GM23338 (cell line): Measurements from ENCODE around the gene CEBPG. TPM values are rescaled to one million over a fixed set of nuclear protein-coding genes. Genes with fewer than 3 reads are reported as not detected.

Source experiments
- ATAC-seq: fragments of 200-7000 bp; cut with Tn5 transposase; 3 replicates; pipeline ENCODE4 v1.9.1; 2020
- DNase-seq: peaks from one replicate; pipeline ENCODE4 v3.0.0-alpha.2; 2015; ENCODE audit warnings: low spot score
- H2AFZ ChIP-seq: fragments of 200-600 bp; sonication (generic); 2 replicates; pipeline ENCODE4 v1.8.0; 2016; ENCODE audit warnings: antibody characterized with exemption, mild to moderate bottlenecking, moderate library complexity
- H3F3A ChIP-seq: fragments of 200-600 bp; sonication (generic); replicated peaks from 2 replicates; pipeline ENCODE4 v1.8.0; 2017; ENCODE audit warnings: antibody characterized with exemption, mixed run types, low read depth
- H3K27ac ChIP-seq: fragments of 200-600 bp; sonication (generic); 2 replicates; pipeline ENCODE4 v1.6.1; 2016; ENCODE audit warnings: low read depth
- H3K27me3 ChIP-seq: fragments of 200-600 bp; sonication (generic); 2 replicates; pipeline ENCODE4 v1.8.0; 2016; ENCODE audit warnings: mild to moderate bottlenecking, mixed run types, moderate library complexity; ENCODE audit not compliant: insufficient read depth
- H3K36me3 ChIP-seq: fragments of 200-600 bp; sonication (generic); 2 replicates; pipeline ENCODE4 v1.8.0; 2016; ENCODE audit warnings: mild to moderate bottlenecking; ENCODE audit not compliant: insufficient read depth
- H3K4me1 ChIP-seq: fragments of 200-600 bp; sonication (generic); 2 replicates; pipeline ENCODE4 v1.8.0; 2016; ENCODE audit warnings: mild to moderate bottlenecking, moderate library complexity; ENCODE audit not compliant: insufficient read depth
- H3K4me2 ChIP-seq: fragments of 200-600 bp; sonication (generic); 2 replicates; pipeline ENCODE4 v1.7.1; 2017; ENCODE audit warnings: mixed run types
- H3K4me3 ChIP-seq: fragments of 200-600 bp; sonication (generic); 2 replicates; pipeline ENCODE4 v1.6.1; 2016; ENCODE audit warnings: mixed run types
- H3K79me2 ChIP-seq: fragments of 200-600 bp; sonication (generic); replicated peaks from 2 replicates; pipeline ENCODE4 v1.8.0; 2017; ENCODE audit warnings: mild to moderate bottlenecking; ENCODE audit not compliant: insufficient read depth
- H3K9me2 ChIP-seq: fragments of 200-600 bp; sonication (generic); 2 replicates; pipeline ENCODE4 v1.8.0; 2017; ENCODE audit not compliant: insufficient read depth
- H4K20me1 ChIP-seq: fragments of 200-600 bp; sonication (generic); replicated peaks from 2 replicates; pipeline ENCODE4 v1.8.0; 2017; ENCODE audit warnings: mild to moderate bottlenecking; ENCODE audit not compliant: insufficient read depth
- H3K27ac Mint-ChIP-seq: 2 replicates; pipeline ENCODE4 v1.8.0; 2020; ENCODE audit warnings: inconsistent platforms, mild to moderate bottlenecking, moderate library complexity, mixed read lengths
- H3K27me3 Mint-ChIP-seq: 3 replicates; pipeline ENCODE4 v1.8.0; 2022; ENCODE audit warnings: low read depth, mild to moderate bottlenecking, moderate library complexity, mixed read lengths, inconsistent platforms; ENCODE audit not compliant: insufficient read depth, poor library complexity
- H3K36me3 Mint-ChIP-seq: 3 replicates; pipeline ENCODE4 v1.8.0; 2021; ENCODE audit warnings: low read depth, mild to moderate bottlenecking, inconsistent platforms, moderate library complexity, mixed read lengths
- H3K4me1 Mint-ChIP-seq: 3 replicates; pipeline ENCODE4 v1.8.0; 2020; ENCODE audit warnings: mild to moderate bottlenecking, inconsistent platforms, mixed read lengths
- H3K4me3 Mint-ChIP-seq: 3 replicates; pipeline ENCODE4 v1.8.0; 2021; ENCODE audit warnings: moderate library complexity, mild to moderate bottlenecking, inconsistent platforms, mixed read lengths
- H3K9me3 Mint-ChIP-seq: 3 replicates; pipeline ENCODE4 v1.8.0; 2020; ENCODE audit warnings: moderate library complexity, mild to moderate bottlenecking, inconsistent platforms, mixed read lengths
- CREB1 ChIP-seq: fragments of 250-450 bp; sonication (Bioruptor Pico); IDR thresholded peaks from 2 replicates; pipeline ENCODE4 v1.5.0; 2020; ENCODE audit warnings: low read depth, mild to moderate bottlenecking, moderate library complexity
- EZH2 ChIP-seq: fragments of 200-600 bp; sonication (generic); IDR thresholded peaks from one replicate; pipeline ENCODE4 v1.8.0; 2017; ENCODE audit warnings: antibody characterized with exemption, mild to moderate bottlenecking, low read depth; ENCODE audit not compliant: unreplicated experiment
- EZH2phosphoT487 ChIP-seq: fragments of 200-600 bp; sonication (generic); IDR thresholded peaks from one replicate; pipeline ENCODE4 v1.8.1; 2018; ENCODE audit warnings: antibody characterized with exemption; ENCODE audit not compliant: unreplicated experiment
- JUNB ChIP-seq: IDR thresholded peaks from one replicate; pipeline ENCODE4 v1.6.1; 2016; ENCODE audit warnings: antibody characterized with exemption; ENCODE audit not compliant: unreplicated experiment
- NANOG ChIP-seq: IDR thresholded peaks from 2 replicates; pipeline ENCODE4 v1.6.1; 2016; ENCODE audit warnings: antibody characterized with exemption, borderline replicate concordance
- POLR2AphosphoS5 ChIP-seq: IDR thresholded peaks from 2 replicates; pipeline ENCODE4 v1.6.1; 2016; ENCODE audit warnings: antibody characterized with exemption, low read depth
- STAT1 ChIP-seq: IDR thresholded peaks from one replicate; pipeline ENCODE4 v1.6.1; 2016; ENCODE audit warnings: antibody characterized with exemption; ENCODE audit not compliant: unreplicated experiment
- ZNF114 ChIP-seq: fragments of 250-450 bp; sonication (Bioruptor Pico); IDR thresholded peaks from 2 replicates; pipeline ENCODE4 v1.5.0; 2020; ENCODE audit warnings: mild to moderate bottlenecking, moderate library complexity
- ZNF331 ChIP-seq: fragments of 250-450 bp; sonication (Bioruptor Pico); IDR thresholded peaks from 2 replicates; pipeline ENCODE4 v1.5.0; 2020; ENCODE audit warnings: low read depth, mild to moderate bottlenecking, moderate library complexity
- polyA plus RNA-seq: library from polyadenylated mRNA; unstranded; fragments of >200 nt; fragmentation: Nextera tagmentation; extraction: Ambion mirVana; gene quantifications from 2 replicates; pipeline ENCODE4 v1.2.1, GENCODE V29; 2016
- total RNA-seq: library from RNA; depleted of rRNA; stranded (reverse); fragments of >200 nt; shearing (Covaris generic); gene quantifications from 2 replicates; pipeline ENCODE4 v1.2.3, GENCODE V29; 2014
- TF ChIP-seq, protein P1 (sequence below): IDR thresholded peaks from 2 replicates; pipeline ENCODE4 v1.6.1; 2016; ENCODE audit warnings: antibody characterized with exemption
- TF ChIP-seq, protein P2 (sequence below): fragments of 250-450 bp; sonication (Bioruptor Pico); IDR thresholded peaks from 2 replicates; pipeline ENCODE4 v1.5.0; 2020; ENCODE audit warnings: mild to moderate bottlenecking, moderate library complexity
- TF ChIP-seq, protein P3 (sequence below): IDR thresholded peaks from one replicate; pipeline ENCODE4 v1.6.1; 2018; ENCODE audit warnings: antibody characterized with exemption; ENCODE audit not compliant: unreplicated experiment
- TF ChIP-seq, protein P4 (sequence below), 2 experiments: fragments of 200-600 bp in 1 of 2; sonication (generic) in 1 of 2; conservative IDR thresholded peaks; 2 replicates each; pipeline versions ENCODE4 v1.5.1 to v1.6.1; 2016 to 2017; ENCODE audit warnings: antibody characterized with exemption in 2 of 2, low read depth in 2 of 2, mild to moderate bottlenecking in 2 of 2, moderate library complexity in 1 of 2

CEBPG gene
- total and polyA plus RNA-seq, 2 experiments from 2014 or later = 25.9 to 50.2 TPM

DNA sequence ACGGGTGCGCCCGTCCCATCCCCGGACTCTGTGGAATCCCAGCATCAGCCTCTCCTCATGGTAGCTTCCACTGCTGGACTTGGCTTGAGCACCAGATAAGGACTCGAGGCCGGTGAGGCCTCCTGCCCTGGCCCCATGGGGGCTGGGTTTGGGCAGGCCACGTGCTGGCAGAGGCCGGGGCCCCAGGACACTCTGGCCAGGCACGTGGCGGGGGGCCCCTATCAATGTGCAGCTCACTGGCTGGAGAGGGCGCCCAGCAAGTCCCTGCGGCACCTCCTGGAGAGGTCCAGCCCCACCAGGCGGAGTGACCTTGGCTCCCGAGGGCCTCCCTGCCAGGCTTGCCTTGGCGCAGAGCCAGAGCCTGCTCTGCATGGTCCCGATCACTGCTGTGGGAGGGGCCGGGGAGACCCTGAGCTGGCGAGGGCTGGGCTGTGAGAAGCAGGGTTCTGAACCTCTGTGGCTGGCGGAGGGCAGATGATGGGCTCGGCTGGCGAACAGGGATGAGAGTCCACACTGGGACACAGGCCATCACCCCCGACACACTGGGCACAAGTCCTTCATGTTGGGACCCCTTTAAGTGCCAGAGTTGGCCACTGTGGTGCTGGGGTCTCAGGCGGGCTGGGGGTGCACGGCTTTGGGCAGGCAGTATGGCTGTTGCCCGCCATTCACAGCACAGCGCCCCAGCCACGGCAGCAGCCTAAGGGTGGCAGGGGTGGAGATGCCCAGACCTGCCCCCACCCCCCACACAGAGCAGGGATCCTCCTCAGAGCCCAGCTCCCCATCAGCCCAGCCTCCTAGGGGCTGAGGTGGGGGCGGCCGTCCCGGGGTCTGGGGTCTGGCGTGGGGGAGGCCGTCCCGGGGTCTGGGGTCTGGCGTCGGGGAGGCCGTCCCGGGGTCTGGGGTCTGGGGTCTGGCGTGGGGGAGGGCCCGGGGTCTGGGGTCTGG lies 19.1 kb downstream of the CEBPG start:
- DNase-seq (no peak), ATAC-seq (no peak)

More for the DNA sequence above, 19.1 kb downstream of the CEBPG start:
- Histone ChIP-seq H3K4me2 (no peak overlapping the region), H2AFZ (no peak overlapping the region), H3K4me1 (no peaks in the 10 kb centered on the region), H3K27me3 (no peaks in the 10 kb centered on the region), H3K79me2 (no peaks in the 10 kb centered on the region), H3K4me3 (no peak overlapping the region), H3K27ac (no peak overlapping the region), H3F3A (no peaks in the 10 kb centered on the region), H3K9me2 (no peaks in the 10 kb centered on the region), H3K36me3 (no peaks in the 10 kb centered on the region), H4K20me1 (no peaks in the 10 kb centered on the region; the same call in 1 of the 2 replicates)
- no peaks in the 10 kb centered on the region for H3K9me3 Mint-ChIP-seq
- H3K36me3 Mint-ChIP-seq = no peaks in the 10 kb centered on the region
- H3K4me1 Mint-ChIP-seq = peaks cover 19% of the 10 kb centered on the region
- peaks cover 6% of the 10 kb centered on the region for H3K27me3 Mint-ChIP-seq
- H3K4me3 Mint-ChIP-seq = no peak overlapping the region
- no peak overlapping the region for H3K27ac Mint-ChIP-seq
- TF ChIP-seq NANOG (no peak), STAT1 (no peak), EZH2 (no peak), ZNF331 (CRISPR knock-in tag) (no peak), JUNB (no peak), CREB1 (CRISPR knock-in tag) (no peak), POLR2AphosphoS5 (no peak), ZNF114 (no peak), EZH2phosphoT487 (no peak)
- TF ChIP-seq, protein P1, sequence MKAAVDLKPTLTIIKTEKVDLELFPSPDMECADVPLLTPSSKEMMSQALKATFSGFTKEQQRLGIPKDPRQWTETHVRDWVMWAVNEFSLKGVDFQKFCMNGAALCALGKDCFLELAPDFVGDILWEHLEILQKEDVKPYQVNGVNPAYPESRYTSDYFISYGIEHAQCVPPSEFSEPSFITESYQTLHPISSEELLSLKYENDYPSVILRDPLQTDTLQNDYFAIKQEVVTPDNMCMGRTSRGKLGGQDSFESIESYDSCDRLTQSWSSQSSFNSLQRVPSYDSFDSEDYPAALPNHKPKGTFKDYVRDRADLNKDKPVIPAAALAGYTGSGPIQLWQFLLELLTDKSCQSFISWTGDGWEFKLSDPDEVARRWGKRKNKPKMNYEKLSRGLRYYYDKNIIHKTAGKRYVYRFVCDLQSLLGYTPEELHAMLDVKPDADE = no peak
- TF ChIP-seq, protein P2, sequence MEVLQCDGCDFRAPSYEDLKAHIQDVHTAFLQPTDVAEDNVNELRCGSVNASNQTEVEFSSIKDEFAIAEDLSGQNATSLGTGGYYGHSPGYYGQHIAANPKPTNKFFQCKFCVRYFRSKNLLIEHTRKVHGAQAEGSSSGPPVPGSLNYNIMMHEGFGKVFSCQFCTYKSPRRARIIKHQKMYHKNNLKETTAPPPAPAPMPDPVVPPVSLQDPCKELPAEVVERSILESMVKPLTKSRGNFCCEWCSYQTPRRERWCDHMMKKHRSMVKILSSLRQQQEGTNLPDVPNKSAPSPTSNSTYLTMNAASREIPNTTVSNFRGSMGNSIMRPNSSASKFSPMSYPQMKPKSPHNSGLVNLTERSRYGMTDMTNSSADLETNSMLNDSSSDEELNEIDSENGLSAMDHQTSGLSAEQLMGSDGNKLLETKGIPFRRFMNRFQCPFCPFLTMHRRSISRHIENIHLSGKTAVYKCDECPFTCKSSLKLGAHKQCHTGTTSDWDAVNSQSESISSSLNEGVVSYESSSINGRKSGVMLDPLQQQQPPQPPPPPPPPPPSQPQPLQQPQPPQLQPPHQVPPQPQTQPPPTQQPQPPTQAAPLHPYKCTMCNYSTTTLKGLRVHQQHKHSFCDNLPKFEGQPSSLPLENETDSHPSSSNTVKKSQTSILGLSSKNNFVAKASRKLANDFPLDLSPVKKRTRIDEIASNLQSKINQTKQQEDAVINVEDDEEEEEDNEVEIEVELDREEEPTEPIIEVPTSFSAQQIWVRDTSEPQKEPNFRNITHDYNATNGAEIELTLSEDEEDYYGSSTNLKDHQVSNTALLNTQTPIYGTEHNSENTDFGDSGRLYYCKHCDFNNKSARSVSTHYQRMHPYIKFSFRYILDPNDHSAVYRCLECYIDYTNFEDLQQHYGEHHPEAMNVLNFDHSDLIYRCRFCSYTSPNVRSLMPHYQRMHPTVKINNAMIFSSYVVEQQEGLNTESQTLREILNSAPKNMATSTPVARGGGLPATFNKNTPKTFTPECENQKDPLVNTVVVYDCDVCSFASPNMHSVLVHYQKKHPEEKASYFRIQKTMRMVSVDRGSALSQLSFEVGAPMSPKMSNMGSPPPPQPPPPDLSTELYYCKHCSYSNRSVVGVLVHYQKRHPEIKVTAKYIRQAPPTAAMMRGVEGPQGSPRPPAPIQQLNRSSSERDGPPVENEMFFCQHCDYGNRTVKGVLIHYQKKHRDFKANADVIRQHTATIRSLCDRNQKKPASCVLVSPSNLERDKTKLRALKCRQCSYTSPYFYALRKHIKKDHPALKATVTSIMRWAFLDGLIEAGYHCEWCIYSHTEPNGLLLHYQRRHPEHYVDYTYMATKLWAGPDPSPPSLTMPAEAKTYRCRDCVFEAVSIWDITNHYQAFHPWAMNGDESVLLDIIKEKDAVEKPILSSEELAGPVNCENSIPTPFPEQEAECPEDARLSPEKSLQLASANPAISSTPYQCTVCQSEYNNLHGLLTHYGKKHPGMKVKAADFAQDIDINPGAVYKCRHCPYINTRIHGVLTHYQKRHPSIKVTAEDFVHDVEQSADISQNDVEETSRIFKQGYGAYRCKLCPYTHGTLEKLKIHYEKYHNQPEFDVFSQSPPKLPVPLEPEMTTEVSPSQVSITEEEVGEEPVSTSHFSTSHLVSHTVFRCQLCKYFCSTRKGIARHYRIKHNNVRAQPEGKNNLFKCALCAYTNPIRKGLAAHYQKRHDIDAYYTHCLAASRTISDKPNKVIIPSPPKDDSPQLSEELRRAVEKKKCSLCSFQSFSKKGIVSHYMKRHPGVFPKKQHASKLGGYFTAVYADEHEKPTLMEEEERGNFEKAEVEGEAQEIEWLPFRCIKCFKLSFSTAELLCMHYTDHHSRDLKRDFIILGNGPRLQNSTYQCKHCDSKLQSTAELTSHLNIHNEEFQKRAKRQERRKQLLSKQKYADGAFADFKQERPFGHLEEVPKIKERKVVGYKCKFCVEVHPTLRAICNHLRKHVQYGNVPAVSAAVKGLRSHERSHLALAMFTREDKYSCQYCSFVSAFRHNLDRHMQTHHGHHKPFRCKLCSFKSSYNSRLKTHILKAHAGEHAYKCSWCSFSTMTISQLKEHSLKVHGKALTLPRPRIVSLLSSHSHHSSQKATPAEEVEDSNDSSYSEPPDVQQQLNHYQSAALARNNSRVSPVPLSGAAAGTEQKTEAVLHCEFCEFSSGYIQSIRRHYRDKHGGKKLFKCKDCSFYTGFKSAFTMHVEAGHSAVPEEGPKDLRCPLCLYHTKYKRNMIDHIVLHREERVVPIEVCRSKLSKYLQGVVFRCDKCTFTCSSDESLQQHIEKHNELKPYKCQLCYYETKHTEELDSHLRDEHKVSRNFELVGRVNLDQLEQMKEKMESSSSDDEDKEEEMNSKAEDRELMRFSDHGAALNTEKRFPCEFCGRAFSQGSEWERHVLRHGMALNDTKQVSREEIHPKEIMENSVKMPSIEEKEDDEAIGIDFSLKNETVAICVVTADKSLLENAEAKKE (CRISPR knock-in tag) = no peak
- TF ChIP-seq, protein P3, sequence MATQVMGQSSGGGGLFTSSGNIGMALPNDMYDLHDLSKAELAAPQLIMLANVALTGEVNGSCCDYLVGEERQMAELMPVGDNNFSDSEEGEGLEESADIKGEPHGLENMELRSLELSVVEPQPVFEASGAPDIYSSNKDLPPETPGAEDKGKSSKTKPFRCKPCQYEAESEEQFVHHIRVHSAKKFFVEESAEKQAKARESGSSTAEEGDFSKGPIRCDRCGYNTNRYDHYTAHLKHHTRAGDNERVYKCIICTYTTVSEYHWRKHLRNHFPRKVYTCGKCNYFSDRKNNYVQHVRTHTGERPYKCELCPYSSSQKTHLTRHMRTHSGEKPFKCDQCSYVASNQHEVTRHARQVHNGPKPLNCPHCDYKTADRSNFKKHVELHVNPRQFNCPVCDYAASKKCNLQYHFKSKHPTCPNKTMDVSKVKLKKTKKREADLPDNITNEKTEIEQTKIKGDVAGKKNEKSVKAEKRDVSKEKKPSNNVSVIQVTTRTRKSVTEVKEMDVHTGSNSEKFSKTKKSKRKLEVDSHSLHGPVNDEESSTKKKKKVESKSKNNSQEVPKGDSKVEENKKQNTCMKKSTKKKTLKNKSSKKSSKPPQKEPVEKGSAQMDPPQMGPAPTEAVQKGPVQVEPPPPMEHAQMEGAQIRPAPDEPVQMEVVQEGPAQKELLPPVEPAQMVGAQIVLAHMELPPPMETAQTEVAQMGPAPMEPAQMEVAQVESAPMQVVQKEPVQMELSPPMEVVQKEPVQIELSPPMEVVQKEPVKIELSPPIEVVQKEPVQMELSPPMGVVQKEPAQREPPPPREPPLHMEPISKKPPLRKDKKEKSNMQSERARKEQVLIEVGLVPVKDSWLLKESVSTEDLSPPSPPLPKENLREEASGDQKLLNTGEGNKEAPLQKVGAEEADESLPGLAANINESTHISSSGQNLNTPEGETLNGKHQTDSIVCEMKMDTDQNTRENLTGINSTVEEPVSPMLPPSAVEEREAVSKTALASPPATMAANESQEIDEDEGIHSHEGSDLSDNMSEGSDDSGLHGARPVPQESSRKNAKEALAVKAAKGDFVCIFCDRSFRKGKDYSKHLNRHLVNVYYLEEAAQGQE = no peak
- TF ChIP-seq, protein P4, sequence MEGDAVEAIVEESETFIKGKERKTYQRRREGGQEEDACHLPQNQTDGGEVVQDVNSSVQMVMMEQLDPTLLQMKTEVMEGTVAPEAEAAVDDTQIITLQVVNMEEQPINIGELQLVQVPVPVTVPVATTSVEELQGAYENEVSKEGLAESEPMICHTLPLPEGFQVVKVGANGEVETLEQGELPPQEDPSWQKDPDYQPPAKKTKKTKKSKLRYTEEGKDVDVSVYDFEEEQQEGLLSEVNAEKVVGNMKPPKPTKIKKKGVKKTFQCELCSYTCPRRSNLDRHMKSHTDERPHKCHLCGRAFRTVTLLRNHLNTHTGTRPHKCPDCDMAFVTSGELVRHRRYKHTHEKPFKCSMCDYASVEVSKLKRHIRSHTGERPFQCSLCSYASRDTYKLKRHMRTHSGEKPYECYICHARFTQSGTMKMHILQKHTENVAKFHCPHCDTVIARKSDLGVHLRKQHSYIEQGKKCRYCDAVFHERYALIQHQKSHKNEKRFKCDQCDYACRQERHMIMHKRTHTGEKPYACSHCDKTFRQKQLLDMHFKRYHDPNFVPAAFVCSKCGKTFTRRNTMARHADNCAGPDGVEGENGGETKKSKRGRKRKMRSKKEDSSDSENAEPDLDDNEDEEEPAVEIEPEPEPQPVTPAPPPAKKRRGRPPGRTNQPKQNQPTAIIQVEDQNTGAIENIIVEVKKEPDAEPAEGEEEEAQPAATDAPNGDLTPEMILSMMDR (conservative IDR thresholded peaks at IDR 0.05; ENCODE audit: low read depth in 2 of 2) = no peak
